ENCODE measurements around the gene BSDC1. TPM values are rescaled to one million over a fixed set of nuclear protein-coding genes. Genes with fewer than 3 reads are reported as not detected.

Gene BSDC1
- 47.0 TPM for total RNA-seq (2021; ENCODE audit: unreplicated experiment)
- 31.7 and 33.3 TPM in 2 replicates for polyA plus RNA-seq (2012)
- percentile 84 among the genes with signal in this experiment for Bru-seq, nascent RNA
- BruChase-seq, experiment 1, labeled RNA remaining after a 6-hour chase, result percentile 77 among the genes with signal in this experiment
- BruChase-seq, experiment 2, labeled RNA remaining after a 2-hour chase, result percentile 80 among the genes with signal in this experiment
- long read RNA-seq, transcript BSDC1-206 (11 exons, 2,846 nt), result major isoform, 29 of 96 reads
- long read RNA-seq, transcript BSDC1-205 (11 exons, 1,505 nt), result minor isoform, 5 of 96 reads
- long read RNA-seq, partial matches to known transcripts, result 30 of 96 reads
- long read RNA-seq, other reads (novel, unspliced or antisense), result 32 of 96 reads

- CTCF ChIA-PET, result interaction anchor here (1.0 to 1.7 kb wide), 4 partner anchors 43 to 390 kb away, joined by 3 to 6 read pairs (median 4); no protein-coding TSS in a partner anchor
- Histone ChIP-seq H4K20me1 (ENCODE audit: insufficient read depth) (no peaks in the 10 kb centered on the region), H3K9me2 (ENCODE audit: insufficient read depth) (no peaks in the 10 kb centered on the region), H3K36me3 (ENCODE audit: control insufficient read depth in 1 of 2, insufficient read depth in 2 of 2, low read length in 2 of 2) (peaks cover 0 to 2% of the 10 kb centered on the region in 2 experiments; a peak in 1 of 4 replicates), H3K9me3 (ENCODE audit: control insufficient read depth in 1 of 2, insufficient read depth in 1 of 2, low read depth in 1 of 2, low read length in 2 of 2) (no peaks in the 10 kb centered on the region), H3K4me3 (replicated peaks in 1 of 2; ENCODE audit: low read depth in 1 of 2, low read length in 2 of 2) (peak within 1 kb of the TSS; percentile 89 to 95), H3K79me2 (ENCODE audit: insufficient read depth, low read length) (peaks cover 10% of the 10 kb centered on the region), H3K4me2 (ENCODE audit: low read length) (peak within 1 kb of the TSS; percentile 83), H3K9ac (ENCODE audit: low read length) (peak within 1 kb of the TSS; percentile 89), H3K27ac (ENCODE audit: low read depth, low read length) (peak within 1 kb of the TSS; percentile 69), H2AFZ (ENCODE audit: low read depth, low read length, poor library complexity, severe bottlenecking) (peak within 1 kb of the TSS; percentile 64), H3K27me3 (ENCODE audit: insufficient read depth, low read length) (no peaks in the 10 kb centered on the region), H3K4me1 (ENCODE audit: control insufficient read depth in 1 of 2, insufficient read depth in 2 of 2, low read length in 2 of 2) (peaks cover 6 to 14% of the 10 kb centered on the region in 2 experiments)
- ATAC-seq, result peak; percentile 96
- RAD21 ChIA-PET (ENCODE audit: low non-redundant PET in 1 of 2, low total read pairs in 2 of 2, uncharacterized antibody in 2 of 2, unreplicated experiment in 2 of 2), result interaction anchor here in 1 of 2 experiments (0.7 kb wide), 1 partner anchor 178 kb away, joined by 3 read pairs; no protein-coding TSS in a partner anchor
- peak; percentile 99 for DNase-seq (ENCODE audit: low read depth, low spot score)
- POLR2A ChIA-PET, result interaction anchor here (1.2 to 1.9 kb wide), 6 partner anchors 9 to 155 kb away, joined by 4 to 5 read pairs (median 5); partner anchors contain the start of gene MARCKSL1
- BruUV-seq (replicated peaks), result no TSS peak
- intact Hi-C loops (cut with micrococcal nuclease), result no loop called here
- TF ChIP-seq EZH2 (IDR thresholded peaks at IDR 0.05), result no peak
- TF ChIP-seq POLR2AphosphoS5 (IDR thresholded peaks at IDR 0.05; ENCODE audit: low read depth, low read length), result peak; percentile 97
- TF ChIP-seq SRF (IDR thresholded peaks at IDR 0.05; ENCODE audit: low read depth), result no peak; the same call in none of the 2 replicates
- TF ChIP-seq ZBTB33 (IDR thresholded peaks at IDR 0.05; ENCODE audit: extremely low read depth, insufficient replicate concordance, low read length), result peak; percentile 69
- peak; percentile 96 for TF ChIP-seq SP1 (IDR thresholded peaks at IDR 0.05; ENCODE audit: low read depth)
- peak; percentile 93 for TF ChIP-seq YY1 (IDR thresholded peaks at IDR 0.05; ENCODE audit: extremely low read depth, insufficient replicate concordance, low read depth, low read length)
- TF ChIP-seq CBX3 (IDR thresholded peaks at IDR 0.05; ENCODE audit: low read depth), result peak; percentile 100
- no peak for TF ChIP-seq REST (IDR thresholded peaks at IDR 0.05; ENCODE audit: low read depth)
- TF ChIP-seq ZFX (IDR thresholded peaks at IDR 0.05), result peak; percentile 81
- TF ChIP-seq CEBPB (IDR thresholded peaks at IDR 0.05; ENCODE audit: low read depth), result no peak
- TF ChIP-seq TCF7L2 (IDR thresholded peaks at IDR 0.05; ENCODE audit: borderline replicate concordance, extremely low read depth, insufficient read depth, insufficient read length), result peak; percentile 62
- TF ChIP-seq EGR1 (IDR thresholded peaks at IDR 0.05; ENCODE audit: low read depth), result peak; percentile 85
- no peak for TF ChIP-seq RAD21 (IDR thresholded peaks at IDR 0.05; ENCODE audit: low read depth)
- TF ChIP-seq SIN3A (IDR thresholded peaks at IDR 0.05; ENCODE audit: low read depth), result peak; percentile 96
- peak; percentile 87; the same call in 1 of the 2 replicates for TF ChIP-seq MAX (IDR thresholded peaks at IDR 0.05)
- peak; percentile 50 for TF ChIP-seq JUND (IDR thresholded peaks at IDR 0.05)
- no peak; the same call in 1 of the 2 replicates for TF ChIP-seq ATF3 (IDR thresholded peaks at IDR 0.05)
- TF ChIP-seq POLR2A (IDR thresholded peaks at IDR 0.05; ENCODE audit: borderline replicate concordance, extremely low read depth, insufficient read depth, insufficient read length), result peak; percentile 82
Measured at GRCh38 chr1:32394141-32394889, at the start of gene BSDC1. BSDC1 (minus strand) TSS chr1:32394441; CDS start chr1:32394414, 27 bp downstream.

Measured in HCT116 (cell line).